Measurements from ENCODE around the gene MYO1A. TPM values are rescaled to one million over a fixed set of nuclear protein-coding genes. Genes with fewer than 3 reads are reported as not detected.

Gene MYO1A
- total and polyA plus RNA-seq, 10 of the 15 experiments (the other 5 are each of a cell fraction or from before 2014, with no cell fraction given): 0.01 to 0.34 (median 0.15) TPM; not detected in 2

GRCh38 chr12:57087010-57087690 is 37.2 kb upstream of the MYO1A start:
- no TSS peak for BruUV-seq (replicated peaks)
- Histone ChIP-seq H3K9ac (ENCODE audit: control insufficient read depth, insufficient read depth, low read length) (peak overlapping the region; percentile 95), H3K4me2 (ENCODE audit: control insufficient read depth, insufficient read depth) (peak overlapping the region; percentile 95), H3K36me3 (ENCODE audit: control insufficient read depth in 2 of 2, insufficient read depth in 2 of 2, low read length in 1 of 2) (peaks cover 2 to 7% of the 10 kb centered on the region in 2 experiments; a peak in 3 of 4 replicates), H3K9me3 (replicated peaks; ENCODE audit: control insufficient read depth, insufficient read depth, low read length) (no peaks in the 10 kb centered on the region), H3K4me1 (ENCODE audit: control insufficient read depth, insufficient read depth, low read length) (peaks cover 23% of the 10 kb centered on the region), H3K79me2 (ENCODE audit: control insufficient read depth, insufficient read depth, low read length) (peaks cover 26% of the 10 kb centered on the region), H3K4me3 (peak overlapping the region; percentile 95), H2AFZ (ENCODE audit: control insufficient read depth, low read depth, low read length) (peak overlapping the region; percentile 61), H3K27ac (ENCODE audit: control insufficient read depth, insufficient read depth) (peak overlapping the region; percentile 98), H4K20me1 (ENCODE audit: control insufficient read depth, insufficient read depth) (no peaks in the 10 kb centered on the region), H3K27me3 (replicated peaks in 1 of 2; ENCODE audit: control insufficient read depth in 2 of 2, insufficient read depth in 2 of 2, low read length in 1 of 2) (no peaks in the 10 kb centered on the region)
- ATAC-seq: peak; percentile 67
- intact Hi-C loops (cut with micrococcal nuclease; ENCODE audit: unreplicated experiment): loop anchor here (1.0 to 5.0 kb wide), 4 partner anchors 8 to 450 kb away; partner anchors contain the start of genes PTGES3 and STAT6
- ChIA-PET SMC1A (ENCODE audit: uncharacterized antibody, unreplicated experiment) (interaction anchor here (1.0 to 9.2 kb wide), 3 partner anchors 8 to 24 kb away, joined by 6 to 169 read pairs (median 29); partner anchors contain the start of gene STAT6), RAD21 (ENCODE audit: unreplicated experiment) (interaction anchor here (0.6 to 8.8 kb wide), 6 partner anchors 8 to 403 kb away, joined by 3 to 199 read pairs (median 16); partner anchors contain the start of genes NEMP1 and STAT6), CTCF (interaction anchor here (1.0 to 9.0 kb wide), 4 partner anchors 8 to 23 kb away, joined by 3 to 144 read pairs (median 40); partner anchors contain the start of genes NEMP1 and STAT6), POLR2A (interaction anchor here (0.6 to 5.1 kb wide), 7 partner anchors 8 to 402 kb away, joined by 3 to 41 read pairs (median 4); partner anchors contain the start of genes NEMP1 and STAT6)
- no peak for FAIRE-seq
- WGBS (ENCODE audit: insufficient coverage, insufficient replicate concordance, low lambda C conversion rate, missing lambda C conversion rate): 0% methylated on average over 29 of the region's 52 CpGs
- no peak for DNase-seq (ENCODE audit: low read depth, low spot score)
- in situ Hi-C loops (cut with MboI): loop anchor here (10.0 kb wide), 1 partner anchor 452 kb away; the partner anchor contains the start of gene BAZ2A
- no peak; the same call in 1 of the 2 replicates for TF ChIP-seq RB1 (IDR thresholded peaks at IDR 0.05; ENCODE audit: borderline replicate concordance)
- no peak for TF ChIP-seq ZNF217 (IDR thresholded peaks at IDR 0.05)
- no peak for TF ChIP-seq IKZF2 (IDR thresholded peaks at IDR 0.05)
- 0 out of 2 replicates have a peak, but pooled peaks have one; percentile 18 for TF ChIP-seq TARDBP (IDR thresholded peaks at IDR 0.05; ENCODE audit: borderline replicate concordance)
- TF ChIP-seq PAX5 (IDR thresholded peaks at IDR 0.05; ENCODE audit: borderline replicate concordance, low read depth, low read length): 0 out of 2 replicates have a peak, but pooled peaks have one; percentile 4
- 0 out of 2 replicates have a peak, but pooled peaks have one; percentile 34 for TF ChIP-seq NR2F1 (conservative IDR thresholded peaks at IDR 0.05)
- peak; percentile 15 for TF ChIP-seq SP1 (IDR thresholded peaks at IDR 0.05; ENCODE audit: low read depth, low read length)
- no peak for TF ChIP-seq ESRRA (IDR thresholded peaks at IDR 0.05; ENCODE audit: low read length)
- TF ChIP-seq BMI1 (IDR thresholded peaks at IDR 0.05; ENCODE audit: borderline replicate concordance): no peak
- no peak for TF ChIP-seq STAT1 (conservative IDR thresholded peaks at IDR 0.05)
- no peak for TF ChIP-seq IRF3 (IDR thresholded peaks at IDR 0.05)
- TF ChIP-seq ATF7 (IDR thresholded peaks at IDR 0.05; ENCODE audit: low read depth): no peak
- no peak for TF ChIP-seq SUZ12 (IDR thresholded peaks at IDR 0.05; ENCODE audit: unreplicated experiment)
- no peak for TF ChIP-seq ZBTB11 (CRISPR knock-in tag; IDR thresholded peaks at IDR 0.05)
- no peak for TF ChIP-seq RCOR1 (conservative IDR thresholded peaks at IDR 0.05; ENCODE audit: low read depth, low read length)
- peak; percentile 52; the same call in 1 of the 2 replicates for TF ChIP-seq BACH1 (IDR thresholded peaks at IDR 0.05; ENCODE audit: borderline replicate concordance)
- TF ChIP-seq YBX1 (IDR thresholded peaks at IDR 0.05): no peak
- no peak for TF ChIP-seq NFYA (IDR thresholded peaks at IDR 0.05; ENCODE audit: borderline replicate concordance, low read depth, low read length)
- no peak for TF ChIP-seq CREB1 (IDR thresholded peaks at IDR 0.05; ENCODE audit: low read depth)
- TF ChIP-seq RBBP5 (conservative IDR thresholded peaks at IDR 0.05): no peak
- TF ChIP-seq RUNX3 (IDR thresholded peaks at IDR 0.05; ENCODE audit: low read length): no peak
- no peak for TF ChIP-seq RAD21 (IDR thresholded peaks at IDR 0.05; ENCODE audit: insufficient read depth, low read depth, low read length)

Data from GM12878 (cell line).